GM18498 (cell line): ENCODE measurements around the gene KCNK3.
"Not testable (repeated sequence)": the region's sequence is repeated elsewhere in the genome, so short reads cannot be mapped to it uniquely, and the experiment has no call there.

Experiments
- ATAC-seq: cut with Tn5 transposase; IDR thresholded peaks from one replicate; pipeline ENCODE4 v1.9.1; 2021; ENCODE audit warnings: mild to moderate bottlenecking, moderate library complexity; ENCODE audit not compliant: unreplicated experiment

KCNK3 gene

DNA sequence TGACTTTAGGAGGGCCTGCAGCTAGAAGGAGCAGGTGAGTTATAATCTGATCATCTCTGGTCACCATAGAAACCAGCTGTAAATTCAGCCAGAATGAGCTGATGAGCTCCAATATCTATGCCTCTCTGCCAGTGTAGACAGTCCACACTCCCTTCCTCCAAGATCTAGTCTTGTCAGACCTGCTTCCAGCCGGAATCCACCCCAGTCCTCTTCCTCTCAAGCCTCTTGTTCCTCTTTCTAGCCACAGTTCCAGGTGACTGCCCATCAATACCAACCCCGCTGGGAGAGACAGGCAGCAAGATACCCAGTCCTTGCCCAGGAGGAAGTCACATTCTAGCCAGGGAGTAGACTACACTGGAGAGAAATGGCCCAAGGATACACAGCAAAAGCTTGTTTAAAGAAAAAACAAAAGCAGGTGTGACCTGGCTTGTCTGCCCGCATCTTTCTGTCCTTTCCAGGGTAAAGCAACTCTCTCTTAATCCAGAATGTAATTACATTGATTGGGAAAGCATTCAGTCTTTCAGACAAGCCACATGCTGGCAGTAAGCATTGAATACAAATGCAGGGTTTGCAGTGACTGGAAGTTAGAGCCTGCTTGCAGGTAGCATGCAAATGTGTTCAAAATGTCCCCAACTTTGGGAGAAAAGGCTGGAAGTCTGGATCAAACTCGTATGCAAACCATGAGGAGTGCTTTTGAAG is 62.6 kb downstream of the KCNK3 start:
- no peak for ATAC-seq

DNA sequence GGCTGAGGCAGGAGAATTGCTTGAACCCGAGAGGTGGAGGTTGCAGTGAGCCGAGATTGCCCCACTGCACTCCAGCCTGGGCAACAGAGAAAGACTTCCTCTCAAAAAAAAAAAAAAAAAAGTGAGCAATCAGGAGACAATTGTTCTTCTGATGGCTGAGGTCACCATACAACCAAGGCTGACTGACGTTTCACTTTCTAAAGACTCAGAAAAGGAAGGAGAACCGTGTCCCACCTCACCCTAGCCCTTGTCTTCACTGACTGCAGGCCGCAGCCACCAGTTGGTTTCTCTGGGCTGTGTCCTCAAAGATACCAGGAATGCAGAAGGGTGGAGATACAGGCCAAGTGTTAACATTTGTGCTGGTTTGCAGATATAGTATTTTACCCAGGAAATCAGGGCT is 63.8 kb downstream of the KCNK3 start:
- ATAC-seq = no peak

DNA sequence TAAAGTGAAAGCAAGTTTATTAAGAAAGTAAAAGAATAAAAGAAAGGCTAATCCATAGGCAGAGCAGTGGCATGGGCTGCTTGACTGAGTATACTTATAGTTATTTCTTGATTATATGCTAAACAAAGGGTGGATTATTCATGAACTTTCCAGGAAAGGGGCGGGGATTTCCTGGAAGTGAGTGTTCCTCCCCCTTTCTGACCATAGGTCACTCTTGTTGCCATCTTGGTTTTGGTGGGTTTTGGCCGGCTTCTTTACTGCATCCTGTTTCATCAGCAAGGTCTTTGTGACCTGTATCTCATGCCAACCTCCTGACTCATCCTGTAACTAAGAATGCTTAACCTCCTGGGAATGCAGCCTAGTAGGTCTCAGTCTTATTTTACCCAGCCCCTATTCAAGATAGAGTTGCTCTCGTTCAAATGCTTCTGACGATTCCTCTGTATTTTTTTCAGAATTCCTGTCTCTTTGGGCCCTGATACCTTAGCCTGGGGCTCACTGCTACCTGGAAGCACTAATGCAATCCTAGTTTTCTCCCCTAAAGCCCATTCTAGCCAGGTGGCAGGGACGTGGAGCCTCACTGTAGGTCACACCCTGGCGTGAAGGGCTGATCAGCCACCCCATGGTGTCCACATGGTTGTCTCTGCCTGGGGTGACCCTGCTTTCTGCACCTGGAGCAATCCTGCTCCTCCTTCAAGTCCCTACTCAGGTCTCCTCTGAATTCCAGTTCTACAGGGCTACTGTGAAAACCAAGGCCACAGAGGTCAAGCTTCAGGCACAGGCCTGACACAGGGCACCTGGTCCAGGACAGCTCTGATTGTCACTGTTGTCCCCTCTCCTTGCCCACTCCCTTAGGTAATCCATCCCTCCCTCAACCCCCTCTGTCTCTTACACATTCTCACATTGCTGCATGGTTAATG is 65.6 kb downstream of the KCNK3 start:
- ATAC-seq = no peak

DNA sequence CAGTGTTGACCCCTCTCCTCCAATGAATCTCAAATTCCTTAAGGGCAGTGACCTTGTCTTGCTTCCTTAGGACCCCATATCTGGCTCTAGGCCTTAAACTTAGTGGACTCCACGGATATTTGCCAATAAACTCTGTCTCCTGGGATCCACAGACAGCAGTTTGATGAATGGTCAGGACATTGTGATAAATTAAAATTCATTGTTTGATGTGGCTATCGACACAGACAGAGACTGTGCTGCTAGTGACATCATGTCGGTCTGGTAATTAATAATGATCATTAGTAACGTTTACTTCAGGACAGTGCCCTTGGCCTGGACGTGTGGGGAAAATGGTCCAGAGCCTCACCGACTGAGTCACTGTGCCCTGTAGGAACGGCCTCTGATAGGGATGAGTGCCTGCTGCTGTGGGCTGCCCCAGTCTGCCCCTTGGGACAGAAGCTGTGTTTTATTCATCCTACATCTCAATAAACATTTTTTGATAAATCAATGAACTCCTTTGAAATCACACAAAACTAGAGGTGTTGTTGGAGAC is 66.3 kb downstream of the KCNK3 start:
- no peak for ATAC-seq

DNA sequence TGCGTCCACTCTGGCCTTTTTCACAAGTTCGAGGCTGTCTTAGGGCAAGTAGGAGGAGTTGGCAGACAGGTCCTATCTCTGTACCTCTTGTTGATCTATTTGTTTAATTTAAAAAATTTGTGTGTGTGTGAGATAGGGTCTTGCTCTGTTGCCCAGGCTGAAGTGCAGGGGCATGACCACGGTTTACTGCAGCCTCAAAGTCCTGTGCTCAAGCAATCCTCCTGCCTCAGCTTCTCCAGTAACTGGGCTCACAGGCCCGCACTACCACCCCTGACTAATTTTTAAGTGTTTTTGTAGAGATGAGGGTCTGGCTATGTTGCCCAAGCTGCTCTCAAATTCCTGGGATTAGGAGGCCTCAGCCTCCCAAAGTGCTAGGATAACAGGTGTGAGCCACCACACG is 67.3 kb downstream of the KCNK3 start:
- ATAC-seq = no peak

DNA sequence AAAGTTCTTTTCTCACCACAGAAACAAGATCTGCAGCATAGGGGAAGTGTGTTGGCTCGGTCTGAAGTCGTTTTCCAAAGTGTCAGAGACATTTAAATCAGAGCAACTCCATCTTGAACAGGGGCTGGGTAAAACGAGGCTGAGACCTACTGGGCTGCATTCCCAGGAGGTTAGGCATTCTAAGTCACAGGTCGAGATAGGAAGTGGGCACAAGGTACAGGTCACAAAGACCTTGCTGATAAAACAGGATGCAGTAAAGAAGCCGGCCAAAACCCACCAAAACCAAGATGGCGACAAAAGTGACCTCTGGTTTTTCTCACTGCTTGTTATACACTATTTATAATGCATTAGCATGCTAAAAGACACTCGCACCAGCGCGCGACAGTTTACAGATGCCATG is 68.5 kb downstream of the KCNK3 start:
- ATAC-seq = not testable (repeated sequence)

DNA sequence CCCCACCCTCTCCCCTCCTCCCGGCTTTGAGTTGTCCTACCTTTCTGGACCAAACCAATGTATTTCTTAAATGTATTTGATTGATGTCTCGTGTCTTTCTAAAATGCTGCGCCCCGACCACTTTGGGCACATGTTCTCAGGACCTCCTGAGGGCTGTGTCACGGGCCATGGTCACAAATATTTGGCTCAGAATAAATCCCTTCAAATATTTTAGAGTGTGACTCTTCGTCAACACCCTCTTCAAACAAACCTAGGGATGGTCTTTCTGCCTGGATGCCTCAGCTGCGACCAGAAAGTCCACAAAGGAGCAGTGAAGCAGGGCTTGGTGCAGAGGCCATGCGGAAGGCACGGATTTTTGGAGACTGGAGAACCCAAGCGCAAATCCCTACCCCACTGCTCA is 70.5 kb downstream of the KCNK3 start:
- ATAC-seq = no peak

DNA sequence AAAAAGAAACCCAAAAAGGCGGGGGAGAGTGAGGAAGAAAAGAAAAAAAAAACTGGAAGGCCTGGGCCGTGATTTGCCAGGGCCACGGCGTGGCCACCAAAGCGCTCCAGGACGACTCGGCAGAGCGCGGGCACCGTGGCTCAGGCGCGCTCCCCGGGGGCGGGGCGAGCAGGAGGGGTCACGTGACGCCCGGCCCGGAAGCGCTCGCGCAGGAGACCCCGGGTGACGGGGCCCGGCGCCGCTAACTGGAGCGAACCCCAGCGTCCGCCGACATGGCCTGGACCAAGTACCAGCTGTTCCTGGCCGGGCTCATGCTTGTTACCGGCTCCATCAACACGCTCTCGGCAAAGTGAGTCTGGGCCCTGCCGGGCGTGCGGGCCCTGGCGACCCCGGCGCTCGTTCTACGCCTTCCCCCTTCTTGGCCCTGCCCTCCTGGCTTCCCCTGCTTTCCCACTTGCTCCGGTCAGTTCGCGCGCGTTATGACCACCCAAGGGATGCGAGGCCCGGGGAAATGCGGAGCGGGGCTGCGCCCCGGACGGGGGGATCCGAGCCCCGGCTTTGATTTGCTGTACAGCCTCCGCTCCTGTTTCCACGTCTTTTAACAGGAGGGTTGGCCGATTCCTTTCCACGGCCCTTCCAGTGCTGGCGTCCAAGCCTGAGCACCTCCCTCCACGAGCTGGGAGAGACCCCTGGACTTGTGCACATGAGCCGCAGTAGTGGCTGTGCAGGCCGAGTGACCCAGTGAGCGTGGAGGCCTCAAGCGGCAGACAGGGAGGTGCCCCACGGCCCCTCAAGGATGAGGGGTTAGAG is 71.8 kb downstream of the KCNK3 start, which contains the start of gene SLC35F6:
TSS of gene SLC35F6 (plus strand) at position 207 of the 810 bp plus-strand sequence. CDS start at position 273, 66 bp downstream.
- ATAC-seq = peak; percentile 90

DNA sequence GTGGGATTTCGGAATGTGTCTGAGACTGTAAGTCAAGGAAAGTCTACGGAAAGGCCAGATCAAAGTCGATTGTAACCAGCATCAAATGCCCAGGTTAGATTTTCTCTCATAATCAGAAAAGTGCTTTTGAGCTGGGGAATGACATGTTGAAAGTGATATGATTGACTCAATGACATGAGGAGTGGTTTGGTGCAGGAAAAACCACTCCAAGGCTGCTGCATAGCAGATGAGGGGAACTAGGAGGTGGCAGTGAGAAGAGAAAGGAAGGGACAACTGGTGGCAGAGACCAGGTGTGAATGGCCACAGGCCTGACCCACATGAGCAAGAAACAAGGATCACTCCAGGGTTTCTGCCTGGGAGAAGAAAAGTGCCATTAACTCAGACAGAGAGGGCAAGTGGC is 72.4 kb downstream of the KCNK3 start:
- ATAC-seq = no peak

DNA sequence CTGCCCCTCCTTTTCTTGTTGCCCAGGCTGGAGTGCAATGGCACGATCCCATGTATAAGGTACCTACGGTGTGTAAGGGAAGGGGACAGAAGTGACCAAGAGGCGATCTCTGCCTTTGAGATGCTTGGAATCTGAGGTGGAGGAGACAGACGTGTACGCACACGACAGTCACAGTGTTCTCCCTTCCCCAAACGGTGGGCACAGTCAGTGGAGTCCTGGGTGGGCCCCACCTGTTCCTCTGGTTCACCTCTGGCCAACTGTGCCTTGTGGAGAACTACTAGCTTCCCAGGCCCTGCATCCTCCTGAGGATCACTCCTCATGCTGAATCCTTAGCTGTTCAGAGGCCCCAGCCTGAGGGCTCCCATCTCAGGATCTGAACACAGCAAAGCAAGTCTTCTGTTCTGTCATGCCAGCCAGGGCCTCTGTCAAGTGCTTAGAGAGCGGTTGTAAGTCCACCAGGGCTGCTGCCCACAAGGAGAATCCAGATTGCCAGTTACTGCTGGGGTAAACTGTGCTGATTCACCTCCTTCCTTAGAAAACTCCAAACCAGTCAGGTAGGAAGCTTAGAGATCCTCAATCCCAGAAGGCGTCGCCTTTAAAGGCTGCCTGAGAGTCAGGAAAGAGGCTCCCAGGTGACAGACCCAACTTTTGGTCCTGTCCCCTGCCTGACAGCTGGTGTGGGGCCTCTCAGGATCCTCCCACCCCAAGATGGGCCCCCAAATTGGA is 73.1 kb downstream of the KCNK3 start:
- no peak for ATAC-seq

DNA sequence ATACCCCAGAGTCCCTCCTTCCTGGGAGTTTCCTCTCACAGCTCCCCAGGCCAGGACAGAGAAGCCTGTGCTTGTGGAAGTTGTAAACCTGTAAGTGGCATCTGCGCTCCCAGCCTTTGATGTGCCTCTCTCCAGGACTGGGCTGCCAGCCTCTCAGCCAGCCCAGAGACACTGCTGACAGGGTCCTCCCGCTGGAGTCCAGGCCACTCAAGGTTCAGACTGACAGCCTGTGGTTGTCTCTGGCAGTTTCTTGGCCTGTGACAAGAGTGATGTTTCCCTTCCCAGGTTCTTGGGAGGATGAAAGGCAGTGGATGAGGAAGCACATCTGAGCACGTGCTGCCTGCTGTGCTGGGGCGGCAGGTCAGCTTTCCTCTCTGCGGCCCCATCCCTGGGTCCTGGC is 74.6 kb downstream of the KCNK3 start:
- ATAC-seq = no peak

DNA sequence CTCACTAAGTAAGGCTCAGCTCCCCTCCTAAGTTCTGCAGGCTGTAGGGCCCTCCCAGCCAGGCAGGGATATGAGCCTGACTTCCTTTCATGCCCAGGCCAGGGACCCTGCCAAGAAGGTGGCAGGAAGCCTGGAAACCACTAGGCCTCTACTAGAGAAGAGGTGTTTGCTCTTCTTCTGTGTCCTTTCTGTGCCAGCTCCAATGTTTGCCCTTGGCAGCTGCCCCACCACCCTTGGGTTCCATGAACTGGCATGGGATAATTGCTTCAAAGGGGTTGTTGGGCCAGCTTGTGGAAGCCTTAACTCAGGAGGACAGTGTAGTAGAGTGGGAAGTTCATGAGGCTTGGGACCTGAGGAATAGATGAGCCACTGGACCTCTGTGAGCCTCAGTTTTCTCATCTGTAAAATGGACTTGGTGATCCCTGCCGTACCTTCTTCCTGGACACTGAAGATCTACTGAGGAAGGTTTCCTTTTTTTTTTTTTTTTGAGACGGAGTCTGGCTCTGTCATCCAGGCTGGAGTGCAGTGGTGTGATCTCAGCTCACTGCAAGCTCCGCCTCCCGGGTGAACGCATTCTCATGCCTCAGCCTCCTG is 75.5 kb downstream of the KCNK3 start:
- ATAC-seq = no peak

DNA sequence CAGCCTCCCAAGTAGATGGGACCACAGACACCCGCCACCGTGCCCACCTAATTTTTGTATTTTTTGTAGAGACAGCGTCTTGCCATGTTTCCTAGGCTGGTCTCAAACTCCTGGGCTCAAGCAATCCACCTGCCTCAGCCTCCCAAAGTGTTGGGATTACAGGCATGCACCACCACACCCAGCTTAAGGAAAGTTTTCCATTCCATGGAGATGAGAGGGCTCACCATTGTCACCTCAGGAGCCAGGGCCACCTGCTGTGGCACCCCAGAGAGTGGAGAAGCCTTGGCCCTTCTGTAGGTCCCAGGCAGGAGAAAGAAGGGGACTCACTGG is 76.2 kb downstream of the KCNK3 start:
- ATAC-seq = no peak

DNA sequence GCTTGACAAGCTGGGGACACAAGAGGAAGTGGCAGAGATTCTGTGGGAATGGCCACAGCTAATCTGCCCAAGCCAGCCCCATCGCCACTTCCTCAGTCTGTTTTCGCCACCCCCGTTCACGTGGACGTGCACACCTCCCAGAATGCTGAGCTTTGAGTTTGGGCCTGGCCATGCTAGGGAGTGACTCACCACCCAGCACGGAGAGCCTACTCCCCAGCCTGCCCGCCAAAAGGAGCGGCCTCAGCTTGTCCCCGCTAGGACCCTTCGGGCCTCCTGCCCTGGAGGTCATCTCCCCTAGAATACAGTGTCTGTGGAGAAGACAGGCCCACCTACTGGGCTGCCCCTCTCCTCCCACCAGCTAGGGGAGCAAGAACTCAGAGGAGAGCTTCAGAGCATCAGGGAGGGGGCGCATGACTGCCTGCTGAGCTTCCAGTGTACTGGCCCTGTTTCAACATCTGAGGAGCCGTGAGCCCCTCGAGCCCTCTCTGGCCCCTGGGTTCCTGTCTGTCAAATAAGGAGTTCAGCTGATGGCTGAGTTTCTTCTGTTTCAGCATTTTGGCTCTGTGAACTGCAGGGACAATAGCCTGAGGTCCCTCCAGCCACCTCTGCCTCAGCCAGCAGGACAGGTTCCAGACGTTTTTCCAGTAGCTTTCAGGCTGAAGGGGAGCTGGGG is 76.7 kb downstream of the KCNK3 start:
- no peak for ATAC-seq

DNA sequence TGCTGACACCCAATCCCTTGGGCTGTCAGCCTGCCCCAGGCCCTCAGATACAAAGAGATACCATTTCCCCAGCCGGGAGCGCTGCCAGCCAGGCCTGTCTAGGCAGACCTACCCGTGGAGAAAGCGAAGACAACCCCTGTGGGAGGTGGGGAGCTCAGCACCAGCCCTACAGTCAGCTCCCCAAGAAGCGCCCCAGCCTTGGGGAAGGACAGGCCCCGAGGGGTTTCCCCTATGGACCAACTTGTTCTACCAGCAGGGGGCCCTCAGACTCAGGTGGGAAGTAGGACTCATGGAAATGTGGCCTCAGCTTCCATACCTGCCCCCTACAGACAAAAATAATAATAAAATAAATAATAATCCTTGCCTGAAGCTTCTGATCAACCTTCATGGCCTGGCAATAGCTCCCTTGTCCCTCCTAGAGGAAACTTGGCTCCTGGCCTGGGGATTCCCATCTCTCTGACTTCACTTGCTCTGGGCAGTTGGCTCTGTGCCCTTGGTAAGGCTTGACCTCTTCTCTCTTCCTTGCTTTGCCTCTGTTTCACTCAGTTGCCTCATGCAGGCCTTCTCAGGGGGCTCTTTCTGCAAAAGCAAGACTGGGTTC is 78.6 kb downstream of the KCNK3 start:
- ATAC-seq = no peak

DNA sequence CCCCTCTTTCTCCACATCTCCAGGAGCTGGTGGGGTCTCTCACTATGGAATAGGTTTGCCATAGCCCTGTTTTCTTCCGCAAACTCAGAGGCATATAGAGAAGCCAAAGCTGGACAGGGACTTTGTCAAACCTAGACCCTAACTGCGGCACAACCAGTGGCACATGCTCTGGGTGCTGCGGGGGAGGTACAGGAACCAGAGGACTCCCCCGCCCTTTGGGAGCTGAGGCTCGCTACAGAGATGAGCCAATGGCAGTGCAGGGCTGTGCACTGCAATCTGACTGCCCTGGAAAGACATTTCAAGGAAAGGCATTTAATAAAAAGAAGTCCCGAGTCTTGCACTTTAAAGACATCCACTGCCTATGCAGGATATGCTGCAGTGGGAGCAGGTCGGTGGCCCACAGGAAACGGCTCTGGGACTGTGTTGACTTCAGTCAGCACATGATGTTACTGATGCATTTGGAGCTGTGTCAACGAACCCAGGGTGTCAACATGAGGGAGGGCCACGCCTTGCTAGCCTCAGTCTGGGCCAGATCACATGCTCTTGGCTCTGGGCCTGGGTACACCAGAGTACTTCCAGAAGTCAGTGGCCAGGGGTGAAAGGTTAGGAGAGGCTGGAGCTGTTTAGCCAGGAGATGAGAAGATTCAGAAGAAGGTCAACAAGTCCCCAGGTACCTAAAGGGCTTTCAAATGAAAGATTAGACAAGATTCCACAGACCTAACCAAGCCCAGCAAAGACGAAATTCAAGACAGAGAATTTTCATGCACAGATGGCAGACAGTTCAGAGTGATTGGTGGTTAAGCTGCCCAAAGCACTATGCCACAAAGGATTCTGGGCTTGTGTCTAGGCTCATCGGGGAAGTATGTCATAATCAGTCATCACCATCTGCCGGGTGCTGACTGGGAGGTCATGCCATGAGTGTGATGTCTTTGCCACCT is 79.8 kb downstream of the KCNK3 start:
- no peak for ATAC-seq

DNA sequence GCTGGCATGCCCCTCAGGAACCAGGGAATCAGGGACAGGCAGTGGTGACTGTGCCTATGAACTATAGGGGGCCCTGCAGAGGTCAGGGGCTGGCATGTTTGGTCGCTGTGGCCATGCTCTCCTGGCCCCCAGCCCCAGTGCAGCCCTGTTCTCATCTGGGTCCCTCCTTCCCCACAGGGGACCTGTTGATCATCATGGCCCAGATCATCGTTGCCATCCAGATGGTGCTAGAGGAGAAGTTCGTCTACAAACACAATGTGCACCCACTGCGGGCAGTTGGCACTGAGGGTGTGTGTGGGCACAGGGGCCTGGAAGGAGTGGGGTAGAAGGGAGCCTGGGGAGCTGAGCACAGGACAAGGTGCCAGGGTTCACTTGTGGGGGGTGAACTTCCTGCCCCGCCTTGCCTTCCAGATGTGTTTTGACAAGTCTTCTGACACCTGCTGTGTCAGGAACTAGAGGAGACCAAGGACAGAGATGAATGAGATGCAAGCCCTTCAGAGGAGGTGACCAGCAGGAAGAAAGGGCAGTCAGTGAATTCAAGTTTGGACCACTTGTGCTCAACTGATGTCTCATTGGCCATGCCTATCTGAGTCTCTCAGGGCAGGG is 83.8 kb downstream of the KCNK3 start:
- no peak for ATAC-seq

DNA sequence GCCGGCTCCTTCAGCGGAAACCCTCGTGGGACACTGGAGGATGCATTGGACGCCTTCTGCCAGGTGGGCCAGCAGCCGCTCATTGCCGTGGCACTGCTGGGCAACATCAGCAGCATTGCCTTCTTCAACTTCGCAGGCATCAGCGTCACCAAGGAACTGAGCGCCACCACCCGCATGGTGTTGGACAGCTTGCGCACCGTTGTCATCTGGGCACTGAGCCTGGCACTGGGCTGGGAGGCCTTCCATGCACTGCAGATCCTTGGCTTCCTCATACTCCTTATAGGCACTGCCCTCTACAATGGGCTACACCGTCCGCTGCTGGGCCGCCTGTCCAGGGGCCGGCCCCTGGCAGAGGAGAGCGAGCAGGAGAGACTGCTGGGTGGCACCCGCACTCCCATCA is 85.6 kb downstream of the KCNK3 start:
- no peak for ATAC-seq
